SK-N-MC (cell line): ENCODE data around the gene PAXIP1.

ENCODE experiments used
- DNase-seq: peaks from one replicate; pipeline ENCODE4 v3.0.0-alpha.2; 2011; ENCODE audit warnings: low read depth, low spot score
- H3K27ac ChIP-seq: fragments of 200-600 bp; sonication (generic); 2 replicates; pipeline ENCODE4 v1.5.1; 2016; ENCODE audit warnings: mixed run types
- H3K36me3 ChIP-seq: fragments of 200-600 bp; sonication (generic); 2 replicates; pipeline ENCODE4 v1.6.1; 2017; ENCODE audit warnings: antibody characterized with exemption, low read length, mixed read lengths; ENCODE audit not compliant: insufficient read depth
- H3K4me3 ChIP-seq: fragments of 200-600 bp; sonication (generic); 2 replicates; pipeline ENCODE4 v1.5.1; 2016
- H3K9ac ChIP-seq: fragments of 200-600 bp; sonication (generic); 2 replicates; pipeline ENCODE4 v1.8.0; 2017; ENCODE audit warnings: mixed run types, mixed read lengths; ENCODE audit not compliant: insufficient read length
- H3K9me3 ChIP-seq: fragments of 200-600 bp; sonication (generic); 2 replicates; pipeline ENCODE4 v1.6.1; 2017; ENCODE audit warnings: low read depth, mild to moderate bottlenecking, antibody characterized with exemption, low read length, moderate library complexity, mixed read lengths
- EZH2 ChIP-seq: fragments of 200-600 bp; sonication (generic); IDR thresholded peaks from one replicate; pipeline ENCODE4 v1.6.1; 2017; ENCODE audit warnings: antibody characterized with exemption
- FOXP2 ChIP-seq: optimal IDR thresholded peaks from 2 replicates; pipeline ENCODE3; 2011; ENCODE audit warnings: mild to moderate bottlenecking, moderate library complexity; ENCODE audit not compliant: insufficient read depth; ENCODE audit errors: extremely low read length, control extremely low read depth
- POLR2AphosphoS5 ChIP-seq: IDR thresholded peaks from 2 replicates; pipeline ENCODE4 v1.6.1; 2012; ENCODE audit warnings: mild to moderate bottlenecking, low read depth, low read length, borderline replicate concordance

The PAXIP1 gene

GRCh38 chr7:154986200-154986945 is 16.6 kb downstream of the PAXIP1 start:
- H3K9ac ChIP-seq: no peak overlapping the region
- DNase-seq: no peak
- peaks cover 39% of the 10 kb centered on the region for H3K36me3 ChIP-seq
- H3K27ac ChIP-seq: no peak overlapping the region
- TF ChIP-seq FOXP2: no peak
- TF ChIP-seq EZH2: no peak
- TF ChIP-seq POLR2AphosphoS5: no peak
- no peak overlapping the region for H3K4me3 ChIP-seq
- H3K9me3 ChIP-seq: no peaks in the 10 kb centered on the region

GRCh38 chr7:154985230-154985629 is 17.7 kb downstream of the PAXIP1 start:
- peaks cover 37% of the 10 kb centered on the region for H3K36me3 ChIP-seq
- DNase-seq: no peak
- H3K9ac ChIP-seq: no peak overlapping the region
- no peak overlapping the region for H3K4me3 ChIP-seq
- no peak overlapping the region for H3K27ac ChIP-seq
- no peaks in the 10 kb centered on the region for H3K9me3 ChIP-seq
- no peak for TF ChIP-seq POLR2AphosphoS5
- no peak for TF ChIP-seq EZH2
- TF ChIP-seq FOXP2: no peak

- no peak for DNase-seq
- H3K36me3 ChIP-seq: peaks cover 39% of the 10 kb centered on the region
- TF ChIP-seq EZH2: no peak
- no peak for TF ChIP-seq FOXP2
- TF ChIP-seq POLR2AphosphoS5: no peak
- H3K9me3 ChIP-seq: no peaks in the 10 kb centered on the region
- no peak overlapping the region for H3K9ac ChIP-seq
- H3K27ac ChIP-seq: no peak overlapping the region
- H3K4me3 ChIP-seq: no peak overlapping the region
These were observed 18.2 kb downstream of the PAXIP1 start for GRCh38 chr7:154984601-154985188.

- Histone ChIP-seq H3K9ac (no peak overlapping the region), H3K9me3 (no peaks in the 10 kb centered on the region), H3K36me3 (peaks cover 64% of the 10 kb centered on the region), H3K4me3 (no peak overlapping the region), H3K27ac (no peak overlapping the region)
- TF ChIP-seq FOXP2 (no peak), POLR2AphosphoS5 (no peak), EZH2 (no peak)
- DNase-seq: no peak
These were observed 24.9 kb downstream of the PAXIP1 start for GRCh38 chr7:154978017-154978416.

GRCh38 chr7:154977250-154977649 is 25.7 kb downstream of the PAXIP1 start:
- peaks cover 57% of the 10 kb centered on the region for H3K36me3 ChIP-seq

GRCh38 chr7:154976844-154977243 is 26.1 kb downstream of the PAXIP1 start:
- Histone ChIP-seq H3K27ac (no peak overlapping the region), H3K9me3 (no peaks in the 10 kb centered on the region), H3K36me3 (peaks cover 54% of the 10 kb centered on the region), H3K4me3 (no peak overlapping the region), H3K9ac (no peak overlapping the region)
- TF ChIP-seq POLR2AphosphoS5: no peak
- DNase-seq: no peak

More at GRCh38 chr7:154977250-154977649, 25.7 kb downstream of the PAXIP1 start:
- TF ChIP-seq FOXP2 (no peak), EZH2 (no peak), POLR2AphosphoS5 (no peak)
- H3K9ac ChIP-seq: no peak overlapping the region
- H3K9me3 ChIP-seq: no peaks in the 10 kb centered on the region
- H3K27ac ChIP-seq: no peak overlapping the region
- H3K4me3 ChIP-seq: no peak overlapping the region
- no peak for DNase-seq

- H3K9me3 ChIP-seq: no peaks in the 10 kb centered on the region
- no peak overlapping the region for H3K9ac ChIP-seq
- peaks cover 58% of the 10 kb centered on the region for H3K36me3 ChIP-seq
- H3K4me3 ChIP-seq: no peak overlapping the region
- TF ChIP-seq FOXP2: no peak
- no peak for TF ChIP-seq EZH2
- no peak for TF ChIP-seq POLR2AphosphoS5
- no peak for DNase-seq
- no peak overlapping the region for H3K27ac ChIP-seq
These were observed 26.9 kb downstream of the PAXIP1 start for GRCh38 chr7:154975984-154976383.

- H3K9me3 ChIP-seq: no peaks in the 10 kb centered on the region
- no peak for TF ChIP-seq FOXP2
- no peak for TF ChIP-seq EZH2
- no peak for TF ChIP-seq POLR2AphosphoS5
- H3K4me3 ChIP-seq: no peak overlapping the region
- peaks cover 68% of the 10 kb centered on the region for H3K36me3 ChIP-seq
- H3K27ac ChIP-seq: no peak overlapping the region
- no peak for DNase-seq
- no peak overlapping the region for H3K9ac ChIP-seq
These were observed 29.5 kb downstream of the PAXIP1 start for GRCh38 chr7:154973381-154973780.
